ENCODE measurements around the gene PRKCH.

Gene PRKCH

GRCh38 chr14:61396694-61397093, 75.3 kb downstream of the PRKCH start:
- Mint-ChIP-seq H3K27me3 (ENCODE audit: low read depth, poor library complexity) (peaks cover 11% of the 10 kb centered on the region), H3K36me3 (ENCODE audit: low read depth) (no peaks in the 10 kb centered on the region), H3K27ac (no peak overlapping the region), H3K4me1 (peaks cover 19% of the 10 kb centered on the region), H3K4me3 (no peak overlapping the region), H3K9me3 (no peaks in the 10 kb centered on the region)
- TF ChIP-seq CTCF (IDR thresholded peaks at IDR 0.05), result no peak
- no peak for DNase-seq

GRCh38 chr14:61397615-61398014, 76.2 kb downstream of the PRKCH start:
- no peak overlapping the region for H3K4me3 Mint-ChIP-seq
- TF ChIP-seq CTCF (IDR thresholded peaks at IDR 0.05), result no peak
- H3K9me3 Mint-ChIP-seq, result no peaks in the 10 kb centered on the region
- peaks cover 11% of the 10 kb centered on the region for H3K27me3 Mint-ChIP-seq (ENCODE audit: low read depth, poor library complexity)
- H3K27ac Mint-ChIP-seq, result no peak overlapping the region
- H3K36me3 Mint-ChIP-seq (ENCODE audit: low read depth), result no peaks in the 10 kb centered on the region
- no peak for DNase-seq
- peaks cover 19% of the 10 kb centered on the region for H3K4me1 Mint-ChIP-seq

- no peak for DNase-seq
- no peak for TF ChIP-seq CTCF (IDR thresholded peaks at IDR 0.05)
- Mint-ChIP-seq H3K36me3 (ENCODE audit: low read depth) (no peaks in the 10 kb centered on the region), H3K4me3 (no peak overlapping the region), H3K9me3 (no peaks in the 10 kb centered on the region), H3K27ac (no peak overlapping the region), H3K27me3 (ENCODE audit: low read depth, poor library complexity) (peaks cover 11% of the 10 kb centered on the region), H3K4me1 (peaks cover 14% of the 10 kb centered on the region)
Observed at GRCh38 chr14:61398221-61398620, 76.8 kb downstream of the PRKCH start.

GRCh38 chr14:61399365-61399764, 78.0 kb downstream of the PRKCH start:
- H3K9me3 Mint-ChIP-seq, result no peaks in the 10 kb centered on the region
- no peaks in the 10 kb centered on the region for H3K36me3 Mint-ChIP-seq (ENCODE audit: low read depth)
- no peak for DNase-seq
- H3K4me1 Mint-ChIP-seq, result peaks cover 10% of the 10 kb centered on the region
- peaks cover 14% of the 10 kb centered on the region for H3K27me3 Mint-ChIP-seq (ENCODE audit: low read depth, poor library complexity)
- no peak overlapping the region for H3K27ac Mint-ChIP-seq
- TF ChIP-seq CTCF (IDR thresholded peaks at IDR 0.05), result no peak
- H3K4me3 Mint-ChIP-seq, result no peak overlapping the region

GRCh38 chr14:61401461-61401860, 80.1 kb downstream of the PRKCH start:
- no peak overlapping the region for H3K27ac Mint-ChIP-seq
- H3K9me3 Mint-ChIP-seq, result no peaks in the 10 kb centered on the region
- no peak for TF ChIP-seq CTCF (IDR thresholded peaks at IDR 0.05)
- DNase-seq, result no peak
- H3K36me3 Mint-ChIP-seq (ENCODE audit: low read depth), result no peaks in the 10 kb centered on the region
- peaks cover 14% of the 10 kb centered on the region for H3K27me3 Mint-ChIP-seq (ENCODE audit: low read depth, poor library complexity)
- peaks cover 24% of the 10 kb centered on the region for H3K4me1 Mint-ChIP-seq
- H3K4me3 Mint-ChIP-seq, result no peak overlapping the region

- no peaks in the 10 kb centered on the region for H3K9me3 Mint-ChIP-seq
- no peak overlapping the region for H3K4me3 Mint-ChIP-seq
- DNase-seq, result no peak
- no peak overlapping the region for H3K27ac Mint-ChIP-seq
- H3K4me1 Mint-ChIP-seq, result peaks cover 36% of the 10 kb centered on the region
- no peak for TF ChIP-seq CTCF (IDR thresholded peaks at IDR 0.05)
- peaks cover 6% of the 10 kb centered on the region for H3K27me3 Mint-ChIP-seq (ENCODE audit: low read depth, poor library complexity)
- no peaks in the 10 kb centered on the region for H3K36me3 Mint-ChIP-seq (ENCODE audit: low read depth)
Observed at GRCh38 chr14:61403411-61403810, 82.0 kb downstream of the PRKCH start.

Data from nephron progenitor cell (in vitro differentiated cells).